Calu3 (cell line): ENCODE data around the gene PHF13. TPM values are rescaled to one million over a fixed set of nuclear protein-coding genes. Genes with fewer than 3 reads are reported as not detected.

Experiments
- BruUV-seq: library from RNA; stranded (reverse); fragments of 400-500 nt; replicated peaks from 2 replicates; lab custom pipeline; 2021; lab: Mats Ljungman, UMichigan
- CTCF ChIA-PET: fragments of 300-600 bp; sonication (Branson Sonifier 250); formaldehyde crosslinking; loops from one replicate; lab custom pipeline; 2022; ENCODE audit warnings: antibody characterized with exemption; lab: Charles Lee
- DNase-seq: peaks from one replicate; pipeline ENCODE4 v3.0.0; 2022
- H3K27ac Mint-ChIP-seq: one replicate; pipeline ENCODE4 v1.8.0; 2022; ENCODE audit warnings: mixed read lengths; ENCODE audit not compliant: unreplicated experiment
- H3K27me3 Mint-ChIP-seq: one replicate; pipeline ENCODE4 v1.8.0; 2022; ENCODE audit warnings: mixed read lengths; ENCODE audit not compliant: unreplicated experiment
- H3K36me3 Mint-ChIP-seq: one replicate; pipeline ENCODE4 v1.8.0; 2022; ENCODE audit warnings: mild to moderate bottlenecking, moderate library complexity, mixed read lengths; ENCODE audit not compliant: insufficient read depth, unreplicated experiment
- H3K4me1 Mint-ChIP-seq: one replicate; pipeline ENCODE4 v1.8.0; 2022; ENCODE audit warnings: mild to moderate bottlenecking, low read depth, mixed read lengths; ENCODE audit not compliant: unreplicated experiment
- H3K4me3 Mint-ChIP-seq: one replicate; pipeline ENCODE4 v1.8.0; 2022; ENCODE audit warnings: mild to moderate bottlenecking, low read depth, moderate library complexity, mixed read lengths; ENCODE audit not compliant: unreplicated experiment
- H3K9me3 Mint-ChIP-seq: one replicate; pipeline ENCODE4 v1.8.0; 2022; ENCODE audit warnings: low read depth, mixed read lengths; ENCODE audit not compliant: unreplicated experiment
- CTCF ChIP-seq: fragments of 200-600 bp; IDR thresholded peaks from one replicate; pipeline ENCODE4 v1.8.0; 2022; ENCODE audit warnings: antibody characterized with exemption; ENCODE audit not compliant: unreplicated experiment
- intact Hi-C: fragments of 100-400 bp; cut with micrococcal nuclease; formaldehyde crosslinking; loops from one replicate; pipeline ENCODE4 v1.10.0; 2022; ENCODE audit not compliant: unreplicated experiment
- total RNA-seq: library from RNA; stranded (reverse); gene quantifications from 2 replicates; pipeline ENCODE4 v1.2.3, GENCODE V29; 2022

Gene PHF13
- total RNA-seq, 1 experiment from 2014 or later = 14.5 TPM

- H3K4me3 Mint-ChIP-seq = peak overlapping the region; percentile 96
- H3K9me3 Mint-ChIP-seq = no peaks in the 10 kb centered on the region
- no peak for TF ChIP-seq CTCF
- intact Hi-C loops = no loop called here
- H3K4me1 Mint-ChIP-seq = peaks cover 9% of the 10 kb centered on the region
- DNase-seq = no peak
- peak overlapping the region; percentile 92 for H3K27ac Mint-ChIP-seq
- BruUV-seq = no TSS peak
- peaks cover 34% of the 10 kb centered on the region for H3K36me3 Mint-ChIP-seq
- no peaks in the 10 kb centered on the region for H3K27me3 Mint-ChIP-seq
- CTCF ChIA-PET = no interaction called here
These were observed 34.7 kb upstream of the PHF13 start for GRCh38 chr1:6578624-6579373.

DNA sequence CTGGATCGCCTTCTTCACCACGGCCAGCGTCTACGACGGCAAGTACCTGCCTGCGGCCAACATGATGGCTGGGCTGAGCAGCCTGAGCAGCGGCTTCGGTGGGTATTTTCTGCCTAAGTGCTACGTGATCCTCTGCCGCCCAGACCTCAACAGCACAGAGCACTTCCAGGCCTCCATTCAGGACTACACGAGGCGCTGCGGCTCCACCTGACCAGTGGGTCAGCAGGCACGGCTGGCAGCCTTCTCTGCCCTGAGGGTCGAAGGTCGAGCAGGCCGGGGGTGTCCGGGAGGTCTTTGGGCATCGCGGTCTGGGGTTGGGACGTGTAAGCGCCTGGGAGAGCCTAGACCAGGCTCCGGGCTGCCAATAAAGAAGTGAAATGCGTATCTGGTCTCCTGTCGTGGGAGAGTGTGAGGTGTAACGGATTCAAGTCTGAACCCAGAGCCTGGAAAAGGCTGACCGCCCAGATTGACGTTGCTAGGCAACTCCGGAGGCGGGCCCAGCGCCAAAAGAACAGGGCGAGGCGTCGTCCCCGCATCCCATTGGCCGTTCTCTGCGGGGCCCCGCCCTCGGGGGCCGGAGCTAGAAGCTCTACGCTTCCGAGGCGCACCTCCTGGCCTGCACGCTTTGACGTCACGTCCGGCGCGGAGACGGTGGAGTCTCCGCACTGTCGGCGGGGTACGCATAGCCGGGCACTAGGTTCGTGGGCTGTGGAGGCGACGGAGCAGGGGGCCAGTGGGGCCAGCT, 34.0 kb upstream of the PHF13 start, which contains the start of gene ZBTB48:
Gene ZBTB48, plus strand, starts transcription at position 621 of the 745 bp plus-strand sequence. CDS start 616 bp downstream, outside the sequence.
- TF ChIP-seq CTCF = no peak
- no TSS peak for BruUV-seq
- CTCF ChIA-PET = interaction anchor here (0.5 to 1.6 kb wide), 2 partner anchors 20 to 22 kb away, joined by 3 to 4 read pairs; no protein-coding TSS in a partner anchor
- Mint-ChIP-seq H3K4me1 (peaks cover 9% of the 10 kb centered on the region), H3K27ac (peak within 1 kb of the TSS; percentile 92), H3K27me3 (no peaks in the 10 kb centered on the region), H3K9me3 (no peaks in the 10 kb centered on the region), H3K36me3 (peaks cover 34% of the 10 kb centered on the region), H3K4me3 (peak within 1 kb of the TSS; percentile 96)
- intact Hi-C loops = no loop called here
- peak; percentile 96 for DNase-seq

DNA sequence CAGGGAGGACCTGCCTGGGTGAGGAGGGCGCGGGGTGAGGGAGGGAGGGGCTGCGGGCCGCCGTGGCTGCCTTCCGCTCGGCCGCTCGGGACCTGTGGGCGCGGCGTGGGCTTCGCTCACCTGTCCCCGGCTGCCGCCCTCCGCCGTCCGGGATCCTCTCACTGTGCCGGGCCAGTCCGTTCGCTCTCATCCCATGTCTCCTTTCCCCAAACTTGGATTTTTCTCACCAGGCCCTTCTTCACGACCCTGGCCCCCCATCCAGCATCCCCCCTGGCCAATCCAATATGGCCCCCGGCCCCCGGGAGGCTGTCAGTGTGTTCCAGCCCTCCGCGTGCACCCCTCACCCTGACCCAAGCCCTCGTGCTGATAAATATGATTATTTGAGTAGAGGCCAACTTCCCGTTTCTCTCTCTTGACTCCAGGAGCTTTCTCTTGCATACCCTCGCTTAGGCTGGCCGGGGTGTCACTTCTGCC, 33.4 kb upstream of the PHF13 start:
- no peak for TF ChIP-seq CTCF
- Mint-ChIP-seq H3K9me3 (no peaks in the 10 kb centered on the region), H3K36me3 (peaks cover 38% of the 10 kb centered on the region), H3K4me3 (peak overlapping the region; percentile 96), H3K27me3 (no peaks in the 10 kb centered on the region), H3K4me1 (peaks cover 9% of the 10 kb centered on the region), H3K27ac (peak overlapping the region; percentile 92)
- intact Hi-C loops = no loop called here
- CTCF ChIA-PET = interaction anchor here (0.6 to 1.6 kb wide), 2 partner anchors 19 to 21 kb away, joined by 3 to 4 read pairs; no protein-coding TSS in a partner anchor
- no peak for DNase-seq
- BruUV-seq = no TSS peak

GRCh38 chr1:6580593-6581409, 32.7 kb upstream of the PHF13 start:
- no peaks in the 10 kb centered on the region for H3K9me3 Mint-ChIP-seq
- BruUV-seq = no TSS peak
- peaks cover 39% of the 10 kb centered on the region for H3K36me3 Mint-ChIP-seq
- CTCF ChIA-PET = interaction anchor here (0.6 to 1.6 kb wide), 2 partner anchors 18 to 21 kb away, joined by 3 to 4 read pairs; no protein-coding TSS in a partner anchor
- H3K4me3 Mint-ChIP-seq = peak overlapping the region; percentile 96
- H3K27me3 Mint-ChIP-seq = no peaks in the 10 kb centered on the region
- peaks cover 9% of the 10 kb centered on the region for H3K4me1 Mint-ChIP-seq
- DNase-seq = no peak
- H3K27ac Mint-ChIP-seq = peak overlapping the region; percentile 92
- TF ChIP-seq CTCF = no peak
- intact Hi-C loops = no loop called here
